HG03354 (cell line): ENCODE measurements around the gene TBX5.
"Not testable (repeated sequence)": the region's sequence is repeated elsewhere in the genome, so short reads cannot be mapped to it uniquely, and the experiment has no call there.

Source experiments
- ATAC-seq: cut with Tn5 transposase; IDR thresholded peaks from one replicate; pipeline ENCODE4 v1.9.1; 2021; ENCODE audit warnings: mild to moderate bottlenecking; ENCODE audit not compliant: unreplicated experiment, poor library complexity, severe bottlenecking

The TBX5 gene

GRCh38 chr12:114393569-114393968, 12.4 kb downstream of the TBX5 start:
- ATAC-seq = no peak

- ATAC-seq = no peak
Observed at GRCh38 chr12:114392909-114393308, 13.0 kb downstream of the TBX5 start.

- no peak for ATAC-seq
Observed at GRCh38 chr12:114391088-114391487, 14.9 kb downstream of the TBX5 start.

GRCh38 chr12:114384739-114385138, 21.2 kb downstream of the TBX5 start:
- no peak for ATAC-seq

GRCh38 chr12:114381177-114381576, 24.8 kb downstream of the TBX5 start:
- no peak for ATAC-seq

GRCh38 chr12:114371733-114372132, 34.2 kb downstream of the TBX5 start:
- ATAC-seq = no peak

GRCh38 chr12:114371250-114371649, 34.7 kb downstream of the TBX5 start:
- ATAC-seq = no peak

- no peak for ATAC-seq
Observed at GRCh38 chr12:114368685-114369452, 37.1 kb downstream of the TBX5 start.

GRCh38 chr12:114361992-114362391, 44.0 kb downstream of the TBX5 start:
- ATAC-seq = no peak

- ATAC-seq = no peak
Observed at GRCh38 chr12:114361545-114361944, 44.4 kb downstream of the TBX5 start.

- ATAC-seq = no peak
Observed at GRCh38 chr12:114360485-114360884, 45.5 kb downstream of the TBX5 start.

- ATAC-seq = no peak
Observed at GRCh38 chr12:114355389-114356088, 50.4 kb downstream of the TBX5 start.

- ATAC-seq = not testable (repeated sequence)
Observed at GRCh38 chr12:114349239-114349638, 56.7 kb downstream of the TBX5 start.

GRCh38 chr12:114347861-114348260, 58.1 kb downstream of the TBX5 start:
- no peak for ATAC-seq

- ATAC-seq = no peak
Observed at GRCh38 chr12:114344831-114345230, 61.1 kb downstream of the TBX5 start.

- no peak for ATAC-seq
Observed at GRCh38 chr12:114344303-114344663, 61.7 kb downstream of the TBX5 start.

GRCh38 chr12:114343585-114344302, 62.2 kb downstream of the TBX5 start:
- no peak for ATAC-seq

- no peak for ATAC-seq
Observed at GRCh38 chr12:114342656-114343055, 63.3 kb downstream of the TBX5 start.

GRCh38 chr12:114341635-114342034, 64.3 kb downstream of the TBX5 start:
- no peak for ATAC-seq

- no peak for ATAC-seq
Observed at GRCh38 chr12:114340231-114340630, 65.7 kb downstream of the TBX5 start.

GRCh38 chr12:114339626-114340025, 66.3 kb downstream of the TBX5 start:
- ATAC-seq = no peak
